Liver (tissue), 9 donors: ENCODE results near the gene KPNA6. TPM values are rescaled to one million over a fixed set of nuclear protein-coding genes. Genes with fewer than 3 reads are reported as not detected.

ENCODE experiments used
- DNase-seq: peaks from one replicate; pipeline ENCODE4 v3.0.0-alpha.2; 2017; ENCODE audit warnings: low spot score
- H3K27ac ChIP-seq, 2 donors: one replicate each; pipeline ENCODE4 v1.7.0; 2013; ENCODE audit warnings: inconsistent platforms in 2 of 2, low read length in 2 of 2, control low read depth in 1 of 2, low read depth in 1 of 2, mild to moderate bottlenecking in 1 of 2
- H3K27me3 ChIP-seq, 4 donors: one replicate each; pipeline versions ENCODE4 v1.6.1 to v1.7.0; 2013; ENCODE audit warnings: low read length in 3 of 4, inconsistent platforms in 1 of 4, mild to moderate bottlenecking in 1 of 4, moderate library complexity in 1 of 4; ENCODE audit not compliant: control insufficient read depth in 4 of 4, insufficient read depth in 4 of 4
- H3K36me3 ChIP-seq, 4 donors: one replicate each; pipeline versions ENCODE4 v1.6.1 to v1.7.0; 2013; ENCODE audit warnings: low read length in 3 of 4, mild to moderate bottlenecking in 3 of 4, low read depth in 1 of 4, moderate library complexity in 1 of 4; ENCODE audit not compliant: control insufficient read depth in 4 of 4, insufficient read depth in 3 of 4
- H3K4me1 ChIP-seq, 4 donors: one replicate each; pipeline versions ENCODE4 v1.6.1 to v1.7.0; 2013; ENCODE audit warnings: low read length in 3 of 4, mild to moderate bottlenecking in 3 of 4, moderate library complexity in 1 of 4; ENCODE audit not compliant: control insufficient read depth in 4 of 4, insufficient read depth in 4 of 4
- H3K4me3 ChIP-seq, 3 donors: one replicate each; pipeline versions ENCODE4 v1.6.1 to v1.7.0; 2013; ENCODE audit warnings: low read length in 3 of 3, control low read depth in 1 of 3, low read depth in 1 of 3, mild to moderate bottlenecking in 1 of 3
- H3K9ac ChIP-seq, 2 donors: one replicate each; pipeline ENCODE4 v1.7.0; 2013; ENCODE audit warnings: low read length in 2 of 2, mild to moderate bottlenecking in 2 of 2, moderate library complexity in 2 of 2, control low read depth in 1 of 2, low read depth in 1 of 2
- H3K9me3 ChIP-seq, 4 donors: one replicate each; pipeline versions ENCODE4 v1.6.1 to v1.7.0; 2013; ENCODE audit warnings: low read length in 3 of 4; ENCODE audit not compliant: control insufficient read depth in 4 of 4
- CTCF ChIP-seq: fragments of 150-350 bp; IDR thresholded peaks from 2 replicates; pipeline ENCODE4 v1.5.1; 2017; ENCODE audit warnings: improper control_type of control experiment, low read depth, low read length; ENCODE audit not compliant: missing input control
- EGR1 ChIP-seq, 2 donors: IDR thresholded peaks; 2 replicates each; pipeline ENCODE4 v1.6.1; 2016 to 2018; ENCODE audit warnings: antibody characterized with exemption in 2 of 2, low read depth in 2 of 2
- FOXA1 ChIP-seq: IDR thresholded peaks from 2 replicates; pipeline ENCODE4 v1.6.1; 2016; ENCODE audit warnings: antibody characterized with exemption
- FOXA2 ChIP-seq: IDR thresholded peaks from 2 replicates; pipeline ENCODE4 v1.6.1; 2016; ENCODE audit warnings: antibody characterized with exemption
- GABPA ChIP-seq, 2 donors: IDR thresholded peaks in 1 of 2; conservative IDR thresholded peaks in 1 of 2; 2 replicates each; pipeline ENCODE4 v1.6.1; 2016; ENCODE audit warnings: antibody characterized with exemption in 2 of 2, mild to moderate bottlenecking in 1 of 2, moderate library complexity in 1 of 2
- HNF4A ChIP-seq, 2 donors: conservative IDR thresholded peaks; 2 replicates each; pipeline ENCODE4 v1.6.1; 2016; ENCODE audit warnings: antibody characterized with exemption in 2 of 2, mild to moderate bottlenecking in 2 of 2
- HNF4G ChIP-seq: IDR thresholded peaks from 2 replicates; pipeline ENCODE4 v1.6.1; 2016; ENCODE audit warnings: antibody characterized with exemption
- JUND ChIP-seq, 2 donors: IDR thresholded peaks; 2 replicates each; pipeline ENCODE4 v1.6.1; 2016; ENCODE audit warnings: antibody characterized with exemption in 2 of 2
- MAX ChIP-seq: IDR thresholded peaks from 2 replicates; pipeline ENCODE4 v1.6.1; 2016; ENCODE audit warnings: antibody characterized with exemption
- NR2F2 ChIP-seq: IDR thresholded peaks from 2 replicates; pipeline ENCODE4 v1.6.1; 2016; ENCODE audit warnings: antibody characterized with exemption
- RAD21 ChIP-seq, 2 donors: IDR thresholded peaks; 2 replicates each; pipeline ENCODE4 v1.6.1; 2016; ENCODE audit warnings: antibody characterized with exemption in 2 of 2, mild to moderate bottlenecking in 2 of 2
- REST ChIP-seq: IDR thresholded peaks from 2 replicates; pipeline ENCODE4 v1.6.1; 2016; ENCODE audit warnings: antibody characterized with exemption, mild to moderate bottlenecking
- RXRA ChIP-seq, 2 donors: IDR thresholded peaks; 2 replicates each; pipeline ENCODE4 v1.6.1; 2017 to 2018; ENCODE audit warnings: antibody characterized with exemption in 2 of 2, mild to moderate bottlenecking in 1 of 2
- SP1 ChIP-seq: IDR thresholded peaks from 2 replicates; pipeline ENCODE4 v1.6.1; 2018; ENCODE audit warnings: antibody characterized with exemption, mild to moderate bottlenecking
- ZBTB33 ChIP-seq: IDR thresholded peaks from 2 replicates; pipeline ENCODE4 v1.6.1; 2016; ENCODE audit warnings: antibody characterized with exemption
- WGBS: extraction: QIAGEN DNeasy Blood & Tissue Kit; methylation state at CpG from one replicate; pipeline ENCODE4 v1.1.7; 2013; 5-methylcytosine and 5-hydroxymethylcytosine counted together
- polyA plus RNA-seq, 2 donors: library from polyadenylated mRNA; stranded (reverse) in 1 of 2; unstranded in 1 of 2; fragments of 200-250 nt in 1 of 2; fragments of >200 nt in 1 of 2; fragmentation: Nextera tagmentation in 1 of 2; extraction: Ambion mirVana in 1 of 2; gene quantifications; one replicate each; pipeline versions ENCODE4 v1.2.1 to v1.2.3, GENCODE V29; 2013 to 2015
- total RNA-seq, 2 donors: library from RNA; depleted of rRNA; stranded (reverse); fragments of >200 nt; gene quantifications; one replicate each; pipeline ENCODE4 v1.2.3, GENCODE V29; 2014
- donor health status: healthy.
- donor health status: healthy.
- donor health status: healthy.
- donor health status: healthy.
- donor health status: healthy.

KPNA6 gene
- total and polyA plus RNA-seq, 4 donors, result 9.3 to 23.2 (median 16.7) TPM

- DNase-seq, result no peak
- no peak overlapping the region for H3K9ac ChIP-seq
- no peak overlapping the region for H3K27ac ChIP-seq
- H3K4me3 ChIP-seq, result no peak overlapping the region
- no peaks in the 10 kb centered on the region for H3K9me3 ChIP-seq
- H3K4me1 ChIP-seq, result peaks cover 0 to 2% (median under 1%) of the 10 kb centered on the region in 4 donors
- TF ChIP-seq JUND (IDR thresholded peaks at IDR 0.05) (no peak), FOXA2 (no peak), SP1 (no peak), HNF4A (conservative IDR thresholded peaks at IDR 0.05) (no peak), ZBTB33 (no peak), RXRA (IDR thresholded peaks at IDR 0.05) (no peak), GABPA (IDR thresholded peaks at IDR 0.05 in 1 of 2, conservative IDR thresholded peaks at IDR 0.05 in 1 of 2) (no peak), CTCF (no peak), EGR1 (IDR thresholded peaks at IDR 0.05; ENCODE audit: low read depth in 2 of 2) (no peak), RAD21 (IDR thresholded peaks at IDR 0.05) (no peak), NR2F2 (no peak), REST (no peak), FOXA1 (no peak)
- H3K27me3 ChIP-seq, result no peaks in the 10 kb centered on the region
- H3K36me3 ChIP-seq, result peaks cover 10 to 57% (median 51%) of the 10 kb centered on the region in 4 donors
- 88% methylated on average over 4 of the region's 4 CpGs for WGBS
These were observed 63.1 kb downstream of the KPNA6 start for GRCh38 chr1:32170991-32171390.

GRCh38 chr1:32172621-32173245 is 64.9 kb downstream of the KPNA6 start:
- H3K27ac ChIP-seq, result no peak overlapping the region
- H3K27me3 ChIP-seq, result no peaks in the 10 kb centered on the region
- H3K9me3 ChIP-seq, result no peaks in the 10 kb centered on the region
- no peak for DNase-seq
- TF ChIP-seq HNF4G (no peak), SP1 (no peak), CTCF (no peak), MAX (no peak), REST (no peak), ZBTB33 (no peak), GABPA (IDR thresholded peaks at IDR 0.05 in 1 of 2, conservative IDR thresholded peaks at IDR 0.05 in 1 of 2) (no peak), RXRA (IDR thresholded peaks at IDR 0.05) (no peak)
- H3K9ac ChIP-seq, result no peak overlapping the region
- peaks cover 6 to 46% (median 40%) of the 10 kb centered on the region in 4 donors for H3K36me3 ChIP-seq
- no peak overlapping the region for H3K4me3 ChIP-seq
- peaks cover 7 to 14% (median 13%) of the 10 kb centered on the region in 4 donors for H3K4me1 ChIP-seq
- 95% methylated on average over 1 of the region's 1 CpG for WGBS
